C4-2B (cell line): ENCODE data around the gene NTRK1.

Source experiments
- H3K27ac ChIP-seq: fragments of 450-650 bp; 2 replicates; pipeline ENCODE4 v1.5.1; 2017
- CTCF ChIP-seq: fragments of 450-650 bp; conservative IDR thresholded peaks from 2 replicates; pipeline ENCODE4 v1.5.1; 2017; ENCODE audit warnings: mild to moderate bottlenecking
- ZFX ChIP-seq: fragments of 450-650 bp; IDR thresholded peaks from 2 replicates; pipeline ENCODE4 v1.6.1; 2017

Gene NTRK1

GRCh38 chr1:156858959-156859522 lies 1.6 kb upstream of the NTRK1 start, which contains the start of gene INSRR:
INSRR (minus strand) TSS chr1:156859117; CDS start chr1:156858621, 496 bp downstream.
- no peak within 1 kb of the TSS for H3K27ac ChIP-seq
- no peak for TF ChIP-seq CTCF
- no peak for TF ChIP-seq ZFX

GRCh38 chr1:156859523-156860112 lies 1.0 kb upstream of the NTRK1 start:
- H3K27ac ChIP-seq = no peak overlapping the region
- TF ChIP-seq CTCF (no peak), ZFX (no peak)

DNA sequence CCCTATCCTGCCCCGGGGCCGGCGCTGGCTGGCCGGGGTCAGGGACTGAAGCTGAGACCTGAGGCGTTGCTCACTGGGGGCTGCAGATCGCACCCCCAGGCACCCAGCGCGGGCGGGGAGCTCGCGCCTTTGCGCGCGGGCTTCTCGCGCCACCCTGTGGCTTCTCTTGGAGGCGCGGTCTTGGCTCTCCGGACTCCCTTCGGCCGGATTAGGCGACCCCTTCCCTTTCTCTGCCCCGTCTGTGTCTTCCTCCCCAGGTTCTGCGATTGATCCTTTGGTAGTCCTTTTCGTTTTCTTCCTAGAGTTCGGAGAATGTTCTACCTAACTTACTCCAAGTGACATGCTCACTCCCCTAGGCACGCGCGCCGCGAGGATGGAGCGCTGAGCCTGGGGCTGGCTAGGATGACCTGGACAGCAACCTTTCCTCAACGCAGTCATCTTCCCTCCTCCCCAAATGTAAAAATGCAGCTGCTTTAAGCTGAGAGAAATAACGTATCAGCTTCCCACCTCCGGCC lies 495 bp upstream of the NTRK1 start:
- peak; percentile 92 for TF ChIP-seq CTCF
- no peak for TF ChIP-seq ZFX
- H3K27ac ChIP-seq = no peak overlapping the region

GRCh38 chr1:156862584-156862983 lies 1.9 kb downstream of the NTRK1 start:
- no peak overlapping the region for H3K27ac ChIP-seq
- TF ChIP-seq CTCF (no peak), ZFX (no peak)

DNA sequence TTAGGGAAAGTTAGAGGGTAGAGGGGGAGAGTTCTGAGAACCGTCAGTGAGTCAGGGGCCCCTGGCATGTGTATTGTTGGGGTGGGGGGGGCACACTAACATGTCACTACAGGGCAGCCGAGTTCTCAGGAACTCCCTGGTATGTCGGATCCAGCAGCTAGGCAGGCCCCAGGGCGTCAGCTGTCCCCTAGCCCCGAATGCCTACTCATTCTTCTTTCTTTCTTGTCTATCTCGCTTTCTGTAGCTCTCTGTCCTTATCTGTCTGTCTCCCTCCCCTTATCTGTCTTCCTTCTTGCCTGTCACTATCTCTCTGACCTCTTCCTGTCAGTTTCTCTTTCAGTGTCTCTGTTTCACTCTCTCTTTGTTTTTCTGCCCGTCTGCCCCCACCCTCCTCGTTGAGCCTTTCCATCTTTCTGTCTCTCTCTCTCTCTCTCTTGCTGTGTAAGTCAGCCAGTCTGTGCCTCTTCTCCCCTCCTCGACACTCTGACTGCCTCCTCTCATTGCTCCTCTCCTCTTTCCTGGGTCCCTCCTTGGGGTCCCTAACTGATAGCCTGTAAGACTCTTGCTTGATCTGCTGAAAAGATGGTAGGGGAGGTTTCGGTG lies 2.4 kb downstream of the NTRK1 start:
- no peak overlapping the region for H3K27ac ChIP-seq
- no peak for TF ChIP-seq CTCF
- TF ChIP-seq ZFX = no peak

DNA sequence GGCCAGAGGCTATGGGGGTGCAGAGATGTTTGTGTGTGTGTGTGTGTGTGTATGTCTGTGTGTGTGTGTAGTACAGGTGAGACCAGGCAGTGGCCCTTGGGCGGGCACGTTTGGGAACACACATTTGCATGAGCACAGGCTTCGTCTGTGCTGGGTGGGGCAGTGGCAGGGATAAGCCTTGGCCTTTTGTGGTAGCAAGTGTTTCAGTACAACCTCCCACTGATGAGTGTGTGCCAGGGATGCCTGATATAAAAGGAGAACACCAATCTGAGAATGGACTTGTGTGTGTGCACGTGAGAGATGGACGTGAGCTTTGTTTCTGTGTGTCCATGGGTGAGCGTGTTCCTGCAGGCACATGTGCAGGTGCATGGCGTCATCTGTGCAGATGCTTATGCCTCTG lies 3.0 kb downstream of the NTRK1 start:
- no peak overlapping the region for H3K27ac ChIP-seq
- TF ChIP-seq CTCF (no peak), ZFX (no peak)

- TF ChIP-seq CTCF (no peak), ZFX (no peak)
- no peak overlapping the region for H3K27ac ChIP-seq
These were observed 4.1 kb downstream of the NTRK1 start for GRCh38 chr1:156864796-156865195.
